ENCODE data around the gene SEMA3B. TPM values are rescaled to one million over a fixed set of nuclear protein-coding genes. Genes with fewer than 3 reads are reported as not detected.
A peak's percentile ranks its signal among the peaks of the same experiment; 100 is the strongest.

The SEMA3B gene
- total RNA-seq, 1 experiment from 2014 or later = 6.4 TPM

GRCh38 chr3:50323614-50324199 lies 54.8 kb downstream of the SEMA3B start:
- Histone ChIP-seq H4K5ac (ENCODE audit: insufficient read length, low read depth, low read length) (no peak overlapping the region), H3K79me2 (ENCODE audit: insufficient read depth, low read length) (peaks cover 10% of the 10 kb centered on the region; the same call in 1 of the 2 replicates), H2BK20ac (ENCODE audit: low read depth, low read length, poor library complexity, severe bottlenecking) (no peak overlapping the region), H3K18ac (ENCODE audit: insufficient read length, low read depth, low read length) (no peak overlapping the region), H2BK12ac (ENCODE audit: insufficient read length, low read depth, low read length) (no peak overlapping the region), H3K4me1 (ENCODE audit: insufficient read depth, low read length) (peaks cover 6% of the 10 kb centered on the region; the same call in 1 of the 2 replicates), H2BK120ac (ENCODE audit: low read depth, low read length, poor library complexity, severe bottlenecking) (no peak overlapping the region), H3K23me2 (ENCODE audit: insufficient read length, low read depth, low read length, poor library complexity, severe bottlenecking) (peaks cover 24% of the 10 kb centered on the region), H3K4ac (ENCODE audit: low read depth, low read length) (no peak overlapping the region), H2BK15ac (ENCODE audit: low read depth, low read length) (no peak overlapping the region), H2BK5ac (ENCODE audit: insufficient read length, low read length) (no peak overlapping the region), H3K56ac (ENCODE audit: insufficient read length, low read depth, low read length) (no peak overlapping the region), H3K27me3 (ENCODE audit: insufficient read depth, low read length) (no peaks in the 10 kb centered on the region), H3K23ac (ENCODE audit: insufficient read length, low read depth, low read length) (no peak overlapping the region), H4K91ac (ENCODE audit: insufficient read length, low read depth, low read length) (no peak overlapping the region), H3K27ac (ENCODE audit: insufficient read length, low read depth, low read length) (no peak overlapping the region), H3K4me2 (ENCODE audit: insufficient read depth, insufficient read length, low read length) (no peak overlapping the region), H3K79me1 (ENCODE audit: insufficient read depth, low read depth, low read length, poor library complexity, severe bottlenecking) (peaks cover 6% of the 10 kb centered on the region), H3T11ph (ENCODE audit: low read length) (no peak overlapping the region), H3K14ac (ENCODE audit: insufficient read depth, low read length) (no peak overlapping the region), H3K9ac (ENCODE audit: extremely low read depth, insufficient read length, low read length) (no peak overlapping the region), H2AK5ac (ENCODE audit: insufficient read length, low read length) (no peak overlapping the region), H4K20me1 (ENCODE audit: control insufficient read depth, insufficient read depth, insufficient read length) (no peaks in the 10 kb centered on the region), H4K8ac (replicated peaks; ENCODE audit: insufficient read length, low read depth, low read length) (no peak overlapping the region), H2AFZ (ENCODE audit: low read length) (no peak overlapping the region), H3K9me3 (ENCODE audit: control insufficient read depth, low read depth, low read length) (no peaks in the 10 kb centered on the region)
- H3K27ac Mint-ChIP-seq = no peak overlapping the region
- no CpG with 5 or more reads among the region's 5 CpGs for WGBS (ENCODE audit: extremely low coverage, insufficient read length, low lambda C conversion rate)
- H3K27me3 Mint-ChIP-seq (ENCODE audit: low read depth) = no peaks in the 10 kb centered on the region; the same call in 1 of the 2 replicates
- H3K4me1 Mint-ChIP-seq = peaks cover 25 to 48% of the 10 kb centered on the region in 2 experiments
- no peak for DNase-seq
- H3K36me3 Mint-ChIP-seq (ENCODE audit: insufficient read depth in 1 of 3, low read depth in 3 of 3) = peaks cover 26 to 42% (median 26%) of the 10 kb centered on the region in 3 experiments
- TF ChIP-seq, protein P1, sequence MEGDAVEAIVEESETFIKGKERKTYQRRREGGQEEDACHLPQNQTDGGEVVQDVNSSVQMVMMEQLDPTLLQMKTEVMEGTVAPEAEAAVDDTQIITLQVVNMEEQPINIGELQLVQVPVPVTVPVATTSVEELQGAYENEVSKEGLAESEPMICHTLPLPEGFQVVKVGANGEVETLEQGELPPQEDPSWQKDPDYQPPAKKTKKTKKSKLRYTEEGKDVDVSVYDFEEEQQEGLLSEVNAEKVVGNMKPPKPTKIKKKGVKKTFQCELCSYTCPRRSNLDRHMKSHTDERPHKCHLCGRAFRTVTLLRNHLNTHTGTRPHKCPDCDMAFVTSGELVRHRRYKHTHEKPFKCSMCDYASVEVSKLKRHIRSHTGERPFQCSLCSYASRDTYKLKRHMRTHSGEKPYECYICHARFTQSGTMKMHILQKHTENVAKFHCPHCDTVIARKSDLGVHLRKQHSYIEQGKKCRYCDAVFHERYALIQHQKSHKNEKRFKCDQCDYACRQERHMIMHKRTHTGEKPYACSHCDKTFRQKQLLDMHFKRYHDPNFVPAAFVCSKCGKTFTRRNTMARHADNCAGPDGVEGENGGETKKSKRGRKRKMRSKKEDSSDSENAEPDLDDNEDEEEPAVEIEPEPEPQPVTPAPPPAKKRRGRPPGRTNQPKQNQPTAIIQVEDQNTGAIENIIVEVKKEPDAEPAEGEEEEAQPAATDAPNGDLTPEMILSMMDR (conservative IDR thresholded peaks at IDR 0.05) = no peak
- H3K4me3 Mint-ChIP-seq = peak overlapping the region in 1 of 2 experiments; percentile 9; a peak in 2 of 5 replicates
- H3K9me3 Mint-ChIP-seq = no peaks in the 10 kb centered on the region
